Body of pancreas (tissue), 4 donors: ENCODE results near the gene KIF16B. TPM values are rescaled to one million over a fixed set of nuclear protein-coding genes. Genes with fewer than 3 reads are reported as not detected.

Experiments
- ATAC-seq: fragments of 150-250 bp; one replicate; pipeline ENCODE4 v1.9.1; 2016
- DNase-seq, 4 donors: peaks; one replicate each; pipeline ENCODE4 v3.0.0-alpha.2; 2019
- H3K27ac ChIP-seq, 4 donors: fragments of 200-600 bp; sonication (generic); 1 replicate in 3 of 4; 2 replicates in 1 of 4; pipeline versions ENCODE4 v1.5.1 to v1.6.1; 2016 to 2019; ENCODE audit warnings: mild to moderate bottlenecking in 1 of 4, mixed read lengths in 1 of 4, moderate library complexity in 1 of 4
- H3K27me3 ChIP-seq, 2 donors: fragments of 200-600 bp; sonication (generic); one replicate each; pipeline ENCODE4 v1.6.0; 2016; ENCODE audit warnings: mild to moderate bottlenecking in 1 of 2
- H3K36me3 ChIP-seq, 2 donors: fragments of 200-600 bp; sonication (generic); replicated peaks in 1 of 2; 2 replicates each; pipeline ENCODE4 v1.5.1; 2016; ENCODE audit warnings: low read depth in 2 of 2; ENCODE audit not compliant: insufficient read depth in 1 of 2
- H3K4me1 ChIP-seq: fragments of 200-600 bp; sonication (generic); one replicate; pipeline ENCODE4 v1.6.0; 2016
- H3K4me3 ChIP-seq, 2 donors: fragments of 200-600 bp; sonication (generic); 1 replicate in 1 of 2; 2 replicates in 1 of 2; pipeline ENCODE4 v1.5.1; 2016 to 2019
- H3K9me3 ChIP-seq, 3 donors: fragments of 200-600 bp; sonication (generic); 1 replicate in 2 of 3; 2 replicates in 1 of 3; pipeline ENCODE4 v1.5.1; 2016
- POLR2A ChIP-seq, 3 donors: fragments of 450-650 bp; IDR thresholded peaks; one replicate each; pipeline ENCODE4 v1.6.1; 2016; ENCODE audit warnings: antibody characterized with exemption in 3 of 3, mild to moderate bottlenecking in 2 of 3
- WGBS, 2 donors: methylation state at CpG; one replicate each; pipeline ENCODE4 v1.1.5; 2017; 5-methylcytosine and 5-hydroxymethylcytosine counted together
- intact Hi-C: fragments of 100-400 bp; cut with DNase I; formaldehyde crosslinking; loops from one replicate; pipeline ENCODE4 v1.15.1; 2023
- total RNA-seq, 2 donors: library from RNA; depleted of rRNA; stranded (reverse); fragments of >200 nt; gene quantifications; one replicate each; pipeline ENCODE4 v1.1.0, GENCODE V29; 2016
- TF ChIP-seq, protein P1 (sequence below), 7 experiments: fragments of 450-650 bp in 4 of 7; fragments of 200-600 bp in 3 of 7; sonication (generic) in 3 of 7; IDR thresholded peaks; one replicate each; pipeline ENCODE4 v1.5.1; 2016 to 2019; ENCODE audit warnings: antibody characterized with exemption in 7 of 7

KIF16B gene
- total RNA-seq, 2 donors from 2014 or later = 13.7 to 55.0 TPM

DNA sequence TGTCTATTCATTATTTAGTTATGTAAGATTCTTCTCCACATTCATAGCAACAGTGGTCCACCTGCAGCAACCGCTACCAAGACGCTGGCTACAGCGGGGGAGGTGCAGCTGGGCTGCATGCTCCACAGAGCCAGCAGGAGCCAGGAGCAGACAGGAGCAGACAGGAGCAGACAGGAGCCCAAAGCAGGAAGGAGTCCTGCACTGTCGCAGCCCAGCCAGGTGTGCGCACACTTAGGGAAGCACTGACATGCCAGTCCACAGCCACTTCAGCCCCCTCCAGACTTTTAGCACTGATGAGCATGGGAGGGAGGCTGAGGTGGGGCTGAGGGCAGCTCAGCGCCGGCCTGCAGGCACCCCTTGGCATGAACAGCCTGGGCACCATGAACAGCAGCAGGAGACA is 19.6 kb downstream of the KIF16B start:
- Histone ChIP-seq H3K4me1 (no peaks in the 10 kb centered on the region), H3K27ac (no peak overlapping the region), H3K9me3 (no peaks in the 10 kb centered on the region), H3K36me3 (no peaks in the 10 kb centered on the region), H3K27me3 (no peaks in the 10 kb centered on the region), H3K4me3 (no peak overlapping the region)
- DNase-seq = no peak
- intact Hi-C loops = no loop called here
- no peak for TF ChIP-seq POLR2A (IDR thresholded peaks at IDR 0.05)
- TF ChIP-seq, protein P1, sequence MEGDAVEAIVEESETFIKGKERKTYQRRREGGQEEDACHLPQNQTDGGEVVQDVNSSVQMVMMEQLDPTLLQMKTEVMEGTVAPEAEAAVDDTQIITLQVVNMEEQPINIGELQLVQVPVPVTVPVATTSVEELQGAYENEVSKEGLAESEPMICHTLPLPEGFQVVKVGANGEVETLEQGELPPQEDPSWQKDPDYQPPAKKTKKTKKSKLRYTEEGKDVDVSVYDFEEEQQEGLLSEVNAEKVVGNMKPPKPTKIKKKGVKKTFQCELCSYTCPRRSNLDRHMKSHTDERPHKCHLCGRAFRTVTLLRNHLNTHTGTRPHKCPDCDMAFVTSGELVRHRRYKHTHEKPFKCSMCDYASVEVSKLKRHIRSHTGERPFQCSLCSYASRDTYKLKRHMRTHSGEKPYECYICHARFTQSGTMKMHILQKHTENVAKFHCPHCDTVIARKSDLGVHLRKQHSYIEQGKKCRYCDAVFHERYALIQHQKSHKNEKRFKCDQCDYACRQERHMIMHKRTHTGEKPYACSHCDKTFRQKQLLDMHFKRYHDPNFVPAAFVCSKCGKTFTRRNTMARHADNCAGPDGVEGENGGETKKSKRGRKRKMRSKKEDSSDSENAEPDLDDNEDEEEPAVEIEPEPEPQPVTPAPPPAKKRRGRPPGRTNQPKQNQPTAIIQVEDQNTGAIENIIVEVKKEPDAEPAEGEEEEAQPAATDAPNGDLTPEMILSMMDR (IDR thresholded peaks at IDR 0.05) = no peak
- no peak for ATAC-seq
- WGBS, 2 donors = 75 to 80% methylated on average over 5 to 7 of the region's 7 CpGs

DNA sequence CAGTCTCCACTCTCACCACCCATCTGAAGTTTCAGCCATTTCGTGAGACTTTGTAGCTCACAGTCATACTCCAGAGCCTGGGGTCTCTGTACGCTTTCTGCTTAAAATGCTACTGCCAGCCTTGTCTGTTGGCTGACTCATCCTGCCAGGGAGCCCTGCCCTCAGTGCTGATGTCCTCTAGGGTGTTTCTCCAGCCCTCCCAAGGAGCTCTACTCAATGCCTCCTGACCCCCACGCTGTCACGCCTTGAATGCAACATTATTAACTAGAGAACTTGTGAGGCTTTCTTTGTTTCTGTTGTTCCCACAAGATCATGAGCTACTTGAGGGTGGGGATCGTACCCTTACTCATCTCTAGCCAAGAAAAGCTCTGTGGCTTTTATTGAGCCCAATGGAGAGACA is 20.1 kb downstream of the KIF16B start:
- intact Hi-C loops = no loop called here

DNA sequence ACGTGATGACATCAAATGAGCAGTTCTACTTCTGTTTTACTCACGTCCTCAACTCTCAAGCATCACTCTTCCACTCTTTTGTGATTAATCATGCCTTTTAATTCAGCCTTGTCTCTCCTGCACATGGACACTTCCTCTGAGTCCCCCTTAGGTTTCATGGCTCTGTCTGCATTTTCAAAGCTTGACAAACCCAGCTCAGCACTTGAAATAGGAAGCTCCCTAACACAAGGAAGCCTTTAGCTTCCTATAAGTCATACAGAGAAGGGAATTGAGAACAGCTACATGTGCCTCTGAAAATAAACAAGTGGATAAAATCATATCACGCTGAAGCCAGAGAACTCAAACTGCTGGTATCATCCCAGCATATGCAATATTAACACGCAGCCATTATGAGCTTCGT is 21.2 kb downstream of the KIF16B start:
- Histone ChIP-seq H3K27me3 (no peaks in the 10 kb centered on the region), H3K9me3 (no peaks in the 10 kb centered on the region), H3K4me3 (no peak overlapping the region), H3K36me3 (no peaks in the 10 kb centered on the region), H3K4me1 (no peaks in the 10 kb centered on the region), H3K27ac (no peak overlapping the region)
- intact Hi-C loops = no loop called here
- TF ChIP-seq, protein P1 (IDR thresholded peaks at IDR 0.05) = no peak
- TF ChIP-seq POLR2A (IDR thresholded peaks at IDR 0.05) = no peak
- no peak for DNase-seq
- 69 to 77% methylated on average over 5 of the region's 5 CpGs for WGBS, 2 donors
- ATAC-seq = no peak

More for the DNA sequence above, 20.1 kb downstream of the KIF16B start:
- no peaks in the 10 kb centered on the region for H3K4me1 ChIP-seq
- DNase-seq (no peak), ATAC-seq (no peak)
- H3K4me3 ChIP-seq = no peak overlapping the region
- H3K27ac ChIP-seq = no peak overlapping the region
- H3K9me3 ChIP-seq = no peaks in the 10 kb centered on the region
- no peak for TF ChIP-seq POLR2A (IDR thresholded peaks at IDR 0.05)
- TF ChIP-seq, protein P1 (IDR thresholded peaks at IDR 0.05) = no peak
- no peaks in the 10 kb centered on the region for H3K36me3 ChIP-seq
- 95 to 99% methylated on average over 5 of the region's 5 CpGs for WGBS, 2 donors
- no peaks in the 10 kb centered on the region for H3K27me3 ChIP-seq

DNA sequence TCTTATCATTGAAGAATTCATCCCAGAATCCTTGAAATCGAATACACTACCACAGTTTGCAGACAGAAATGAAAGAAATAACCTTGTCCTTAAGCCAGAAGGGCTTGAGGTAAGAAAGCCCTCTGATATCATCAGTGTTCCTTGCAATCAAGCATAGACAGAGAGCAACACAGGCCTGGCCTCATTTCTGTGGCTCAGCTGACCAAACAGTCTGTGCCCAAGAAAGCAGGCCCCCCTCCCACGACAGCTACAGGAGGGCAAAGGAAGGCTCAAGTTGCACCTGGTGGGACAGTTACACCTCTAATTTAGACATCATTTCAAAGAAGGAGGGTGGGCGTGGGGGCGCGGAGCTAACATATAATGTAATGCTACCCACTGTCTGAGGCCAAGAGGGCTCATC is 21.6 kb downstream of the KIF16B start:
- Histone ChIP-seq H3K27ac (no peak overlapping the region), H3K36me3 (no peaks in the 10 kb centered on the region), H3K27me3 (no peaks in the 10 kb centered on the region), H3K4me1 (no peaks in the 10 kb centered on the region), H3K9me3 (no peaks in the 10 kb centered on the region), H3K4me3 (no peak overlapping the region)
- intact Hi-C loops = no loop called here
- WGBS, 2 donors = 72 to 77% methylated on average over 5 of the region's 5 CpGs
- ATAC-seq = no peak
- no peak for DNase-seq
- no peak for TF ChIP-seq POLR2A (IDR thresholded peaks at IDR 0.05)
- TF ChIP-seq, protein P1 (IDR thresholded peaks at IDR 0.05) = no peak

DNA sequence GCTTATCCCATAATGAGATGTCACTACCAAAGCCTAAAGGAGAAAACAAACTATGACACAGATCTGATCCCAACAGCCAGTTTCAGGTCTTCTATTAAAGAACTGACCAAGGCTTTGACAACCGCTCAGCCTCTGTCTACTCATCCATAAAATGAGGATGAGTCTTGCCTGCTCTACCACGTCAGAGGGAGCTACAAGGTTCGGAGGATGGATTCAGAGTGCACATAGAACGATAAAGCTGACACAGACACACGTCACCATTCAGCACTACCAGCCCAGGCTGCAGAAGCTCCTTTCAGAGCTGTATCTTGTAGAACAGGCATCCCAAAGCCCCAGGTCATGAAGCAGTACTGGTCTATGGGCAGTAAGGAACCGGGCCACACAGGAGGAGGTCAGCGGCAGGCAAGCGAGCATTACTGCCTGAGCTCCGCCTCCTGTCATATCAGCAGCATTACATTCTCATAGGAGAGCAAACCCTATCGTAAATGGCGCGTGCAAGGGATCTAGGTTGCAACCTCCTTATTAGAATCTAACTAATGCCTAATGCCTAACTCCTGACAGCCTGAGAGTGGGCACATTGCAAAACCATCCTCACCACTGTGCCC is 25.1 kb downstream of the KIF16B start:
- TF ChIP-seq, protein P1 (IDR thresholded peaks at IDR 0.05) = no peak
- no peak for TF ChIP-seq POLR2A (IDR thresholded peaks at IDR 0.05)
- Histone ChIP-seq H3K36me3 (no peaks in the 10 kb centered on the region), H3K9me3 (no peaks in the 10 kb centered on the region), H3K4me3 (no peak overlapping the region), H3K27me3 (no peaks in the 10 kb centered on the region), H3K4me1 (no peaks in the 10 kb centered on the region), H3K27ac (no peak overlapping the region)
- no peak for DNase-seq
- intact Hi-C loops = no loop called here
- WGBS, 2 donors = 91 to 92% methylated on average over 12 of the region's 12 CpGs
- no peak for ATAC-seq
